ENCODE data around the gene RAD51D. TPM values are rescaled to one million over a fixed set of nuclear protein-coding genes. Genes with fewer than 3 reads are reported as not detected.
A peak's percentile ranks its signal among the peaks of the same experiment; 100 is the strongest.

RAD51D gene
- total RNA-seq, 1 donor from 2014 or later: 11.1 TPM

DNA sequence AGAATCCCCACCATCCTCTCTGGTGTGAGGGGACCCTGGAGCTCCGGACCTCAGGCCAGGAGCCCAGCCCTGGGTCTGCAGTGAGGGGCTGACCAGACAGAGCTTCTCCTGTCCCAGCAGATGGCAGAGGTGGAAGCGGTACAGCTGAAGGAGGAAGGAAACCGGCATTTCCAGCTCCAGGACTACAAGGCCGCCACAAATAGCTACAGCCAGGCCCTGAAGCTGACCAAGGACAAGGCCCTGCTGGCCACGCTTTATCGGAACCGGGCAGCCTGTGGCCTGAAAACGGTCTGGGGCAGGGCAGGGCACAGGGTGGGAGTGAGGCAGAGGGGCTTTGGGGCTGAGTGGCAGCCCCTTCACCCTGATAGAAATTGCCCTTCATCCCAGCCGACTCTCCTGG is 28.5 kb upstream of the RAD51D start:
- Mint-ChIP-seq H3K4me3 (ENCODE audit: unreplicated experiment) (no peak overlapping the region), H3K4me1 (ENCODE audit: low read depth) (no peaks in the 10 kb centered on the region), H3K36me3 (ENCODE audit: low read depth) (no peaks in the 10 kb centered on the region), H3K9me3 (ENCODE audit: low read depth) (no peaks in the 10 kb centered on the region), H3K27ac (ENCODE audit: unreplicated experiment) (no peak overlapping the region), H3K27me3 (ENCODE audit: low read depth) (peaks cover 18% of the 10 kb centered on the region)
- TF ChIP-seq, protein P1, sequence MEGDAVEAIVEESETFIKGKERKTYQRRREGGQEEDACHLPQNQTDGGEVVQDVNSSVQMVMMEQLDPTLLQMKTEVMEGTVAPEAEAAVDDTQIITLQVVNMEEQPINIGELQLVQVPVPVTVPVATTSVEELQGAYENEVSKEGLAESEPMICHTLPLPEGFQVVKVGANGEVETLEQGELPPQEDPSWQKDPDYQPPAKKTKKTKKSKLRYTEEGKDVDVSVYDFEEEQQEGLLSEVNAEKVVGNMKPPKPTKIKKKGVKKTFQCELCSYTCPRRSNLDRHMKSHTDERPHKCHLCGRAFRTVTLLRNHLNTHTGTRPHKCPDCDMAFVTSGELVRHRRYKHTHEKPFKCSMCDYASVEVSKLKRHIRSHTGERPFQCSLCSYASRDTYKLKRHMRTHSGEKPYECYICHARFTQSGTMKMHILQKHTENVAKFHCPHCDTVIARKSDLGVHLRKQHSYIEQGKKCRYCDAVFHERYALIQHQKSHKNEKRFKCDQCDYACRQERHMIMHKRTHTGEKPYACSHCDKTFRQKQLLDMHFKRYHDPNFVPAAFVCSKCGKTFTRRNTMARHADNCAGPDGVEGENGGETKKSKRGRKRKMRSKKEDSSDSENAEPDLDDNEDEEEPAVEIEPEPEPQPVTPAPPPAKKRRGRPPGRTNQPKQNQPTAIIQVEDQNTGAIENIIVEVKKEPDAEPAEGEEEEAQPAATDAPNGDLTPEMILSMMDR (IDR thresholded peaks at IDR 0.05): no peak
- no peak for DNase-seq (ENCODE audit: low spot score)

DNA sequence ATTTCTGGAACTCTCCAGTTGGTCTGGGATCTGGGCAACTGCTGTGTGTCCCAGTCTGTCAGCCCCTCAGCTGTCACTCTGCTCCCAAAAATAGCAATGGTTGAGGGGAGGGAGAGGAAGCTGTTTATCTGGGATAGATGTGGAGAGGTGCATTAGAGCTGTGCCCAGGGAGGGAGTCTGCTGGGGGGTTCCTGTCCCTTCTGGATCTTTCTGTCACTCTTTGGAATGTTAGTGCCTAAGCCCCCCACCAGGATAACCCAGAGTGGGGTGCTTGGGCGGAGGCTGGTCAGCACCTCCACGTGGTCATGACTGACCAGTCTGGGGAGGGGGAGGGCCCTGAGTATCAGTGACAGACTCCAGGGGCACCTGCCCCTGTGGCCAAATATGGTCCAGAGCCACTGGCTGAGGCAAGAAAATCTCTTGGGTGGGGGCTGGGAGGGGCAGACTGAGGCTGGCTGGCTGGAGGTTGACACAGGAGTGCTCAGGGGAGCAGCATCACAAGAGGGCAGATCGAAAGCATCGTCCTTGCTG is 27.8 kb upstream of the RAD51D start, which contains the start of gene UNC45B:
Gene UNC45B, plus strand, starts transcription at position 443 of the 531 bp plus-strand sequence. CDS start 447 bp downstream, outside the sequence.
- Mint-ChIP-seq H3K27me3 (ENCODE audit: low read depth) (peaks cover 13% of the 10 kb centered on the region), H3K27ac (ENCODE audit: unreplicated experiment) (no peak within 1 kb of the TSS), H3K36me3 (ENCODE audit: low read depth) (no peaks in the 10 kb centered on the region), H3K9me3 (ENCODE audit: low read depth) (no peaks in the 10 kb centered on the region), H3K4me1 (ENCODE audit: low read depth) (peaks cover under 1% of the 10 kb centered on the region), H3K4me3 (ENCODE audit: unreplicated experiment) (no peak within 1 kb of the TSS)
- no peak for DNase-seq (ENCODE audit: low spot score)
- TF ChIP-seq, protein P1 (IDR thresholded peaks at IDR 0.05): no peak

DNA sequence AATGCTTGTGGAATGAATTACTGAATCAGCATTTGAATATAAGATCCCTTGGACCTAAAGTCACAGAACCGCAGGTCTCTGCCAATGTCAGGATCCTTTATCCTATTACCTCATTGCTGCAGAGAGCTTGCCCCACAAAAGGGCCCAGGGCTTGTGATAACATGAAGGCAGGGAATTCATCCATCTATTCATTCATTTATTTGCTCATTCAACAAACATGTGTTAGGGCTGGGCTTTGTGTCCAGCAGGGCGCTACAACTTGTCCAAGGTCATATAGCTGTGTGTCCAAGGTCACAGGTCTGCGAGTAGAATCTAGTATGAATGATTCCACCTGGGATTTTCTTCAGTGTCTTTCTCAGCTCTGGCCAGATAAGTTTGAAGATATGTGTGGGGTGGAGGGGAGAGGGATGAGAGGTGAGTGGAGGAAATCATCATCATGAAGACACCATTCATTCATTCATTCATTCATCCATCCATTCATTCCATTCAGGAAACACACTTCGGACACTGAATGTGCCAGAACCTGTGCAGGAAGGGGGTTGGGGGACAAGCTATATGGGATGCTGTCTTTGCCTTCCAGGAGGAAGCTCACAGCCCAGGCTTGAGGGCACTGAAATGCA is 26.7 kb upstream of the RAD51D start:
- Mint-ChIP-seq H3K4me3 (ENCODE audit: unreplicated experiment) (no peak overlapping the region), H3K36me3 (ENCODE audit: low read depth) (no peaks in the 10 kb centered on the region), H3K27me3 (ENCODE audit: low read depth) (peaks cover 9% of the 10 kb centered on the region), H3K4me1 (ENCODE audit: low read depth) (peaks cover 4% of the 10 kb centered on the region), H3K27ac (ENCODE audit: unreplicated experiment) (no peak overlapping the region), H3K9me3 (ENCODE audit: low read depth) (no peaks in the 10 kb centered on the region)
- TF ChIP-seq, protein P1 (IDR thresholded peaks at IDR 0.05): no peak
- no peak for DNase-seq (ENCODE audit: low spot score)

DNA sequence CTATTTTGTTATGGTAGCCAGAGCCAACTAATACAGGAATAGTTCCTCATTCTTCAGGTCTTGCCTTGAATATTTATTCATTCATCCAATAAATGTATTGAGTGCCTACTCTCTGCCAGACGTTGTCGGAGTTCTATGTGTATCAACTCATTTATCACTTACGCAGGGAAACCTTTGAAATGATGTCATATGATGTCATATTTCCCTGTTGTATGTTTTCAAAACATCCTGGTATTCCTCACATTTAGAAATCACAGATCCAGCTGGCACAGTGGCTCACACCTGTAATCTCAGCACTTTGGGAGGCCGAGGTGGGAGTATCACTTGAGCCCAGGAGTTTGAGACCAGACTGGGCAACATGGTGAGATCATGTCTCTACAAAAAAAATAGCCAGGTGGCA is 25.2 kb upstream of the RAD51D start:
- peaks cover 9% of the 10 kb centered on the region for H3K27me3 Mint-ChIP-seq (ENCODE audit: low read depth)
- H3K4me3 Mint-ChIP-seq (ENCODE audit: unreplicated experiment): no peak overlapping the region
- no peaks in the 10 kb centered on the region for H3K36me3 Mint-ChIP-seq (ENCODE audit: low read depth)
- no peaks in the 10 kb centered on the region for H3K9me3 Mint-ChIP-seq (ENCODE audit: low read depth)
- DNase-seq (ENCODE audit: low spot score): no peak
- H3K27ac Mint-ChIP-seq (ENCODE audit: unreplicated experiment): no peak overlapping the region
- TF ChIP-seq, protein P1 (IDR thresholded peaks at IDR 0.05): no peak
- peaks cover 11% of the 10 kb centered on the region for H3K4me1 Mint-ChIP-seq (ENCODE audit: low read depth)

DNA sequence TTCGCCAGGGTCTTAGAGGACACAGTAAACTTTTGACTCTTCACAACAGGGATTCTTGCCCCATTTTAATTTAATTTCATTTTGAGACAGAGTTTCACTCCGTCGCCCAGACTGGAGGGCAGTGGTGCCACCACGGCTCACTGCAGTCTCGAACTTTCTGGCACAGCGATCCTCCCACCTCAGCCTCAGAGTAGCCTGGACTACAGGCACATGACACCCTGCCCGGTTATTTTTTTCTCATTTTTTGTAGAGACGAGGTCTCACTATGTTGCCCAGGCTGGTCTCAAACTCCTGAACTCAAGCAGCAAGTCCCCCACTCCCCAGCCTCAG is 22.8 kb upstream of the RAD51D start:
- peaks cover 2% of the 10 kb centered on the region for H3K27me3 Mint-ChIP-seq (ENCODE audit: low read depth)
- TF ChIP-seq, protein P1 (IDR thresholded peaks at IDR 0.05): peak; percentile 66
- peaks cover 5% of the 10 kb centered on the region for H3K36me3 Mint-ChIP-seq (ENCODE audit: low read depth)
- peak overlapping the region; percentile 78 for H3K4me3 Mint-ChIP-seq (ENCODE audit: unreplicated experiment)
- H3K4me1 Mint-ChIP-seq (ENCODE audit: low read depth): peaks cover 11% of the 10 kb centered on the region
- no peak for DNase-seq (ENCODE audit: low spot score)
- H3K9me3 Mint-ChIP-seq (ENCODE audit: low read depth): no peaks in the 10 kb centered on the region
- no peak overlapping the region for H3K27ac Mint-ChIP-seq (ENCODE audit: unreplicated experiment)
